HG02588 (cell line): ENCODE data around the gene SLC6A7.
"Not testable (repeated sequence)": the region's sequence is repeated elsewhere in the genome, so short reads cannot be mapped to it uniquely, and the experiment has no call there.

ENCODE experiments used
- ATAC-seq: cut with Tn5 transposase; IDR thresholded peaks from one replicate; pipeline ENCODE4 v1.9.1; 2021; ENCODE audit warnings: mild to moderate bottlenecking, moderate library complexity; ENCODE audit not compliant: unreplicated experiment

Gene SLC6A7

DNA sequence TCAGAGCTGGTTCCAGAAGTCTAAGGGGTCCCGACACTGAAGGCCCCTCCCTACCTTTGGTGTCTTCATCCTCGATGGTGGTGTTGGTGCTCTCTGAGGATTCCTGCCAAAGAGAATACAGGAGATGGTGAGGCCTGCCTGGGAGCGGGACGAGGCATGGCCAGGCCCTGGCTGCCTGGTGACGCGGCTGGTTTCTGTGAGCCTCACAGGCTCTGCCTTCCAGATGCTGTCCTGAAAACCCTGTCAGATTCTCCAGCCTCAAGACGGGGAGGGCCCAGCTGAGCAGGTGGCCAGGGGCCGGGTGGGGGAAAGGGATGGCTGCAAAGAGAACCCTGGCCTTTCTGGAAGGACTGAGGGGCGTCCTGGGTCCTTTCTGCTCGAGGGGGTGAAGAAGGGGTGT lies 48.8 kb downstream of the SLC6A7 start:
- ATAC-seq: no peak

DNA sequence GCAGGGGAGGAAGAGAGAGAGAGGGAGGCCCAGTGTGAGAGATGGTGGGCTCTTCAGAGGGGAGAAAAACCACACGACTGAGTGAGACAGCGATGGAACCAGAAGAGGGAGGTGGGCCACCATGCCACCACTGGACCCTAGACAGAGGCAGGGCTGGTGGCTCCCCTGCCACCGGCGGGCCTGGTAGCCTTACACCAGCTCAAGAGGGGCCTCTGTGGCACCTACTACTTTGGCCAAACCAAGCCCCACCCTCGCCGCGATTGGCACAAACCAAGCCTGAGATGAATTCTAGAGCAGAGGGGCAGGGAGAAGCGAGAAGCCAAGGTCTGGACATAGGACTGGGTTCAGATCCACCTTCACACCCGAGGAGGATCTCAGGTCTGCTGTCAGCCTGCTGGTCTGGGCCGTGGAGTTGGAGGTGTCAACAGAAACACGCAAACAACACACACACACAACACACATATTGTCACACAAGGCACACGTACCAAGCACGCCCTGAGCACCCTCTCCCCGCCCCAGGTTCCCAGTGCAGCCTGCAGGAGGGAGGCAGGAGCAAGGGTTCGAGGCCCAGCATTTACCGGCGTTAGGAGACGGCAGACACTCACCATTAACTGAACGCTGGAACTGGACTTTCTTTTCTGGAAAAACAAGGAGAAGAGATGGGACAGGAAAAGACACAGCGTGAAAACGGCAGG lies 49.4 kb downstream of the SLC6A7 start:
- ATAC-seq: no peak

DNA sequence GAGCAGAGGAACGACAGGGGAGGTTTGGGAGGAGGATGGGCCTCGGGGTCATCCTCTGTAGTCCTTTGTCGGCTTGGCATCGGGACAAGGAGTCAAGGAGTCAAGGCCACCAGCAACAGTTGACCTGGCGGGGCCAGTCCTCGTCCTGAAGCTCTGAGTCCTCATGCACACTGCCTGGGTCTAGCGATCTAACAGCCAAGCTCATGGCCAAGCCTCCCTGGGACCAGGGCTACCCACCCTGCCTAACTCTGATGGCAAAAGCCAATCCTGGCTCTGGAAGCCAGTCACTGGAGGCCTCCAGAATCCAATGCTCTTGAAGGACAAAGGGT lies 49.9 kb downstream of the SLC6A7 start:
- ATAC-seq: no peak

DNA sequence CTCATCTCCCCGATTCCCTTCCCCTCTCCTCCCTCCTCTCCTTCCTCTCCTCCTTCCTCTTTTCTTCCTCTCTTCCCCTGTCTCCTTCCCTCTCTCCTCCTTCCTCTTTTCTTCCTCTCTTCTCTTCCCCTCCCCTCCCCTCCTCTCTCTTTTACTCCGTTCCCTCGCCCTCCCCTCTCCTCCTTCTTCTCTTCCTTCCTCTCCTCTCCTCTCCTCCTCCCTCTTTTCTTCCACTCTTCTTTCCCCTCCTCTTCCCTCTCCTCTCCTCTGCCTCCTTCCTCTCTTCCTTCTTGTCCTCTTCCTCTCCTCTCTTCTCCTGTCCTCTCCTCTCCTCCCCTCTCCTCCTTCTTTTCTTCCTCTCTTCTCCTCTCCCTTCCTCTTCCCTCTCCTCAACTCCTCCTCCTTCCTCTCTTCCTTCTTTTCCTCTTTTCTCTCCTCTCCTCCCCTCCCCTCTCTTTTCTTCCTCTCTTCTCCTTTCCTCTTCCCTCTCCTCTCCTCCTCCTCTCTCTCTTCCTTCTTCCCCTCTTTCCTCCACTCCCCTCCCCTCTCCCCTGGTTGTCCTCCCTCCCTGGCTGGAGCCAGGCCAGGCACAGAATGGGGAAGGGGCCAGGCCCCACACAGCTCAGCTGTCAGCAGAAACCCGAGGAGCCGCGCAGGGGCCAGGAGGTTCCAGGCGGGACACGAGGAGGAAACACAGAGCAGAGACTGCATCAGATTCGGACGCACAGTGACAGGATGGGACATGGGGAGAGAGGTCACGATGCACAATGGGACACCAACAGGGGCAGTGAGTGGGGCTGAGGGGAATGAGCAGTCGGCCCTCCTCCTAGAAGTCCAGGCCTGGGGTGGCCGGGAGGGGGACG lies 51.7 kb downstream of the SLC6A7 start:
- ATAC-seq: no peak

DNA sequence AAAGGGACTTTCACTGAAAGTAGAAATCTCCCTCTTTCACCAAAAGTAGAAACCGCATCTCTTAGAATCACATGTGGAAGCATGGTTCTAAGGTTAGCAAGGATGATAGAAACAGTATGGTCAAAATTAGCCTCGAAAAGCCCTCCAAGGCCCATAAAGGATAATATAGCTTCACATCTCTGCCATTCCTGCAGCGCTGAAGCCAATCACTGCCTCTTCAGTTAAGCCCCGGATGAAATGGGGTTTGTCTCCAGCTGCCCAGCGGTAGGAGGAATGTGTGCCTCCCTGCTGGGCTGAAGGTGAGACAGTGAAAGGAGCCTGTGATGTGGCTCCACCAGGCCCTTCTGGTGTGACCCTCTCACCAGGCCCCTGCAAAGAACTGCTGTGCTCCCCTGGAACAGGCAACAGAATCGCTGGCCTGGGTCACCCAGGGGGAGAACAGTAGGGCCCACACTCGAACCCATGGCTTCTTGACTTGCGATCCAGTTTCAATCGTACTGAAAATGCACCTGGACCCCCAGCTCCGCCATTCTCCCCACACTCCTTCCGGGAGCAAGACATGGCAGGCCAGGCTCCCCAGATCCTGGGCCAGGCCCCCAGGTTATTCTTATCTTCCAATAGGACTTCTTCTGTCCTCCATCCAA lies 52.5 kb downstream of the SLC6A7 start:
- no peak for ATAC-seq

DNA sequence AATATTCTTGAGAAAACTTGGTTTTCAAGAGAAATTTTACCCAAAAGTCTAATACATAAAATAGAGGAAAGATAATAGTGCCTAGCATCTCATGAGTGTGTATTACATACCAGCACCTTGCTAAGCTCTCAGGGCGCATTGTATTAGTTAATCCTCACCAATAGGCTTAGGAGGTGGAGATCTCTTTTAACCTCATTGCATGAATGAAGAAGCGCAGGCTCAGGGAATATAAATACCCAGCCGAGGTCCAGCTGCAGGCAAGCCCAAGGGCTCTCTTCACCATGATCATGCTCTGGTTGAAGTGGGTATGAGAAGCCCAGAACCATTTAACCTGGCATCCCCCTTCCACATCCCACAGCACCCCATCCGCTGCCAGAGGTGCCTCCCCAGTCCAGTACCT lies 53.7 kb downstream of the SLC6A7 start:
- ATAC-seq: no peak

DNA sequence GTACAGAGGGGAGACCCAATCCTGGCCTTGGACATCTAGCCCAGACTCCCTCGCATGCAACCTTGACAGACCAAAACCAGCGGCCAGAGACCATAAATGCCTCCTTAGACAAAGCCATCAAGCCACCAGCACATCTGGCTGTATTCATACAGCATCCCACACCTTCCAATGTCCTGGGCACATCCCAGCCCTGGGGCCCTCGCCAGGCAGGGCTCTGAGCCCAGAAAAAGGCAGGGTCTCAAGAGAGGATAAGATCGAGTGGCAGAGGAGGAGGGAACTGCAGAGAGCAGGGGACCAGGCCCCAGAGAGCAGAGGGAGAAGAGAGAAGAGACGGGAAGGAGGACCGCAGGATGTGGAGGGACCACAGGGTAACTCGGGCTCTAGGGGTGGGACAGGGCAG lies 54.3 kb downstream of the SLC6A7 start:
- ATAC-seq: no peak

DNA sequence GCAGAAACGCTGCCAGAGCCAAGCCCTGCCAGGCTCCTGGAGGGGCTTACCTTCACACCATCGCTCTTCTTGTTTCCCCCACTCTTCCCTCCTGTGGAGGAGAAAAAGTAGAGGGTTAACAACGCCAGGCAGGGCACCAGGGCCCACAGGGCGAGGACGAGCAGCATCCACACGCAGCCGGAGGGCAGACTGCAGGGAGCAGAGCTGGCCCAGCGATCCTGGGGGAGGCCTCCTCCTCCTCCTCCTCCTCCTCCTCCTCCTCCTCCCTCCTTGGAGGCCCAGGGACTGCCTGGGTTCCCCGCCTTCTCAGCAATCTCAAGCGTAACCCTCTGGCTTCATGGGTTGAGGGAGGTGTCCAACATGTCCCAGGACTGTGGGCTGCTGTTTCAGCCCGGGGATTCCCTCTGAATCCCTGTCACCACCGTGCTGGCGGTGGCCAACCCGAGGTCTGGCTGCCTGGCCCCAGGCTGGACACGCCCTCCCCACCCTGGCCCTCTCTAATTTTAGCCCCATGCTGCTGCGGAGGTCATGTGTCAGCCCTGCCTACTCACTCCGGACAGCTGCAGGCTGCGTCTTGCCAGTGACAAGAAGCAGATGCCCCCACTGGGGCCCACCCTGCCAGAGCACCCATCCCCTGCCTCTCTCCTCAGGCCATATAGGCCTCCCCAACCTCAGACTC lies 55.4 kb downstream of the SLC6A7 start:
- ATAC-seq: no peak

DNA sequence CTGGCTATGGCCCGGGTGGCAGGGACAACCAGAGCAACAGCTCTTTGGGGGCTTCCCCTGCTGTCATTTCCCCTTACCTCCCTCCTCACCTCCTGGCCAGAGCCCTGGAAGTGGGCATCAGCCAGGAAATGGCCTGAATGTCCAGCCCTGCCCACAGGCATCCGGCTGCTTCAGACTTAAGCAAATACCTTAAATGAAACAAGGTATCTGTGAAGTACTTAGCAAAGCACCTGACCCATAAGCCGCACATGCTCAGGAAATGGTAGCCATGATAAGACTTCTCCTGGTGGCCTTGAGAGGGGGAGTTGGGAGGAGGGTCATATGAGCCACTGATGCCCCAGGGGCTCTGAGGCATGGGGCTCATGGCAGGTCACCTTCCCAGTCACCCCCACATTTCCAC lies 55.9 kb downstream of the SLC6A7 start:
- no peak for ATAC-seq

DNA sequence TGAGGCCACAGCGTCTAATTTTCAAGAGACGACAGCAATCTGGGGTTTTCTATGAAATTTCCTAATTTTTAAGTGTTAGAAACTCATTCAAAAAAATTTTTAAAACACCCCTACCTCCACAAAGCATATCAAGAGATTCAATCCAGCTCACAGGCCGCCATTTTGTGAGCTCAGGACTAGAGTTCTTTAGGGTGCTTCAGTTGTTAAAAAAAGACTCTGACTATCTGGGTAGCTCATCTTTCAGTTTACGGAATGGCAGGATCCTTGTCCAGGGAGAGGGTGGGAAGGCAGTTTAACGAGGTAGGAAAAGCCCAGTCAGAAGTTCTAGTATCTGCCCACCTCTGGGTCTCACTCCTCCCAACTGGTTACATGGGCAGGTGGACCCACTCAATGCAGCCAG lies 56.6 kb downstream of the SLC6A7 start:
- no peak for ATAC-seq

DNA sequence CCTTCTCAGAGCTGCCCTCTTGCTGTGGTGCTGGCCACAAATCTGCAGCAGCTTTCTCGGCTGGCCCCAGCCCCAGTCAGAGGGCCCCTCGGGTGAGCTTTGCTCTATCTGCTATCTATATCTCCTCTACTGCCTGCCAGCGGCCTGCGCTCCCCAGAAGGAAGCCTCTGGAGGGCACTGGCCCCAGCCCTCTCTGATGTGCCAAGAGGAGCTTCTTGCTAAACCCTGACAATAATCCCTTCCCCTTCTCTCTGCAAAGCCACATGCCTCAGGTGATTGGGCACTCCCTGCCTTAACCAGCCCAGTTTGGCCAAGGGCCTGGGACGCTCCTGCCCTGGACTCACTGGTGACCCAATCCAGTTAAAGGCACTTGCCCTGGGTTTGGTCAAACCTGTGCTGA lies 57.0 kb downstream of the SLC6A7 start:
- no peak for ATAC-seq

DNA sequence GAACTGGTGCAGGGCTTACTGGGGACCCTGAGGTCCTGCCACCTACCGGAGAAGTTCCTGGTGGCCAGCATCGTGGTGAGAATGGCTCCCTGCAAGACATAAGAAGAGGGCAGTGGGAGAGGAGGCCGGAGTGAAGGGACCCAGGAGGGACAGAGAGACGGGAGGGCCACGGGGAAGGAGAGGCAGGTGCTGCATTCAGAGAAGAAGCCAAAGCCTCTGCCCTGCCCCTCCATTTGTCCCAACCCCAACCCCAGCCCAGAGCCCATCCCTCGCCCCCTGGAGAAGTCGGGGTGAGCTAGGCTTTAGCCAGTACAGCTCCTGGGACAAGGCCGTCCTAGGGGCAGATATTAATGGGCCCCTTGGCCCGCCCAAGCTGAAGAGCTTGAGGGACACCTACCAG lies 57.9 kb downstream of the SLC6A7 start:
- ATAC-seq: no peak

DNA sequence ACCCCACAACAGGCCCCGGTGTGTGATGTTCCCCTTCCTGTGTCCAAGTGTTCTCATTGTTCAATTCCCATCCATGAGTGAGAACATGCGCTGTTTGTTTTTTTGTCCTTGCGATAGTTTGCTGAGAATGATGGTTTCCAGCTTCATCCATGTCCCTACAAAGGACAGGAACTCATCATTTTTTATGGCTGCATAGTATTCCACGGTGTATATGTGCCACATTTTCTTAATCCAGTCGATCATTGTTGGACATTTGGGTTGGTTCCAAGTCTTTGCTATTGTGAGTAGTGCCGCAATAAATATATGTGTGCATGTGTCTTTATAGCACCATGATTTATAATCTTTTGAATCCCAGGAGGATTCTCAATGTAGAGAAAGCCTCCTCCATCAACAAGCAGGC lies 58.6 kb downstream of the SLC6A7 start:
- not testable (repeated sequence) for ATAC-seq

DNA sequence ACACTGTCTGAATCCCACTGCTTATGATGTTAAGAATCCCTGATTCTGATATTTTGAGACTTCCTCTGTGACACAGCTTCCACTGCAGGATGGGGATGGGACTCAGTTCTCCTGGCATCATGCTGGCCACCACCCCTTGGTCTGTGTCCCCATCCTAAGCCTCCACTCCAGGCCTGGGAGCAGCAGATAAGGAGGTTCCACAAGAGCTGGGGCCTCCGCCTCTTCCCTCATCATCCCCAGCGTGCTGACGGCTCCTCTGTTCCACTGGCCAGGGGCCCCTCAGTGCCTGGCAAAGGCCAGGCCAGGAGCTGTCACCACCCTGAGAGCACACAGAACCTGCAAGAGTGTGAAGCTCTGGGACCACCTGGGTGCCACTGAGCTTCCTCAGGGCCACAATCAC lies 59.1 kb downstream of the SLC6A7 start:
- ATAC-seq: no peak

DNA sequence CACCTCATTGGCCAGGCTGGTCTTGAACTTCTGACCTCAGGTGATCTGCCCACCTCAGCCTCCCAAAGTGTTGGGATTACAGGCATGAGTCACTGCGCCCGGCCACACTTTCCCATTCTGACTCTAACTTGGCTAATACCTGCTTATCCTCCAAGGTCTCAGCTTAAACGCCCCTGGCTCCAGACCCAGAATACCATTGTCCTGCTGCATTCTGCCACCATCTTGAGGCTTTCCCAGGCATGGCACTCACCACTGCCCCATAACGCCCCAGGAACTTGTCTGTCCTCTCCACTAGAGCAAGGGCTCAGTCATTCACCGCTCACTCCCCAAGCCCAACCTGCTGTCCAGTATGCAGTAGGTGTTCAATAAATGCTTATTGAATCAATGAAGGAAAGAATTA lies 59.9 kb downstream of the SLC6A7 start:
- no peak for ATAC-seq

DNA sequence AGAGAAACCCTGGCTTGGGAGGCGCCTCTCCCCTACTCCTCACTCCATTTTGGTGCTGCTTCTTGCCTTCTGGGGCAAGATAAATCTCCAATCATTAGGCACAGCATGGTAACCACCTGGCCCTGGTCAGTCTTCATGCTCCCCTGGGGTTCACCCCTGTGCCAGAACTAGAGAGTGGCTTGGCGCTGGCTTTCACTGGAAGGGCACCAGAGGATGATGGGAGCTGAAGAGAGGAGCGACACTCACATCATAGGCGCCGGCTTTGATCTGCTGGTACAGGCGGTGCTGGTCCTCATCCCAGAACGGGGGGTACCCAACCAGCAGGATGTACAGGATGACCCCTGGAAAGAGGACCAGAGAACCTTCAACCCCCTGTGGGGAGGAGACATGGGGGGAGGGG lies 61.6 kb downstream of the SLC6A7 start:
- ATAC-seq: no peak

DNA sequence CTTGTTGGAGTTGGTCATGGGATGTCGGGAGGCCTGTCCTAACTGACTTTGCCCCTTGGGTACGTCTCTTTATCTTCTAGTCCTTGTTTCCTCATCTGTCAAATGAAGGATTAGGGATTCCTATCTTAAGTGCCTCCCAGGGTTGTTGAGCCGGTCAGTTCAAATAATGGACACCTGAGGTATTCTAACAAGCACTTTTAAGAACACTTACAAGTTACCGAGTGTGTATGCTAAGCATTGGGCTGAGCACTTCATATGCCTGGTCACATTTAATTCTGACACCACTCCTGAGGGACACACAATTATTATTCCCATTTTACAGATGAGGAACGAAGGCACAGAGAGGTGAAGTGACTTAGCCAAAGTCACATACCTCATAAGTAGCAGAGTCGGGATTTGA lies 62.6 kb downstream of the SLC6A7 start:
- no peak for ATAC-seq

DNA sequence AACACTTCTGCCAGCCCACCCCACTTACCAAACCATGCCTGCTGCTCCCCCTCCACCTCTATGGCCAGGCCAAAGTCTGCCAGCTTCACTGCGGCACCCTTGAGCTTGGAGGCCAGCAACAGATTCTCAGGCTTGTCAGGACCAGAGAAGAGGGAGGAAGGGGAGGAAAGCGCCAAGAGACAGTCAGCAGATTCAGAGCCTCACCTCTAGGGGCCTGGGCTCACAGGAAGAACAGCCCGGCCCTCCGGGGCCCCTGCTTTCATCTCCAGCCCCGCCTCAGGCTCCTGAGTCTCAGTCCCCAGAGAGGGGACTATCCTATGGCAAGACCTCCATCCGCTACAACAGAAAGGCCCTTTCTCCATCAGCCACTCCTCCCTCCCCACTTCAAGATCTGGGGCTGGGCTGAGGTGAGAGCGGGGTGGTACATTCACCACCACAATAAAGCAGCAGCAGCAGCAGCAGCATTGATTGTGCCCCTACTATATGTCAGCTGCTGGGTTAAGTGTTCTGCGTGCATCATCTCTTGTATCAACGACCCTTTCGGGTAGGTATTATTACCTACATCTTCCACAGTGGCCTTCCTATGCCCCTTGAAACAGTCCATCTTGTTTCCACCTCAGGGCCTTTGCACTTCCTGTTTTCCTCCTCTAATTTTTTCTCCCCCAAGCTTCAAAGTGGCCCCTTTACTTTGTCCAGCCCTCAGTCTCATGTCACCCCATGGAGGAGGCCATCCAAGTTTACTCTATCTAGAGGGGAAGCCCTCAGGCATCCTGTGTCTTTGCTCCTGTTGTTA lies 63.8 kb downstream of the SLC6A7 start:
- no peak for ATAC-seq

DNA sequence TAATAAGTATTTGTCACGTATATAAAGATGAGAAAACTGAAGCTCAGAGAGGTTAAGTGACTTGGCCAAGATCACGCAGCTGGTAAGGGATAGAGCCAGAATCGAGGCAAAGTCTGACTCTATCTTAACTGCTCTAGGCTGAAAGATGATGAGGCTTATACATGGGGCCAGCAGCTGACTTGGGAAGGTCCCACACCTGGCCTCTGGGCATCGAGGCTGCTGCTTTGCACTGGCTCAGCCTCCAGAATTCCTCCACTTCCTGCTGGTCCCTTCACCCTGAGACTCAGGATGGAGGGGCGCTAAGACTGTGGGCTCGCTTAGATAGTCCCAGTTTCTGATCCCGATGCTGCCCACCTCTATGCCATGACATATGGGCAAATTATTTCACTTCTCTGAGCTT lies 64.5 kb downstream of the SLC6A7 start:
- no peak for ATAC-seq

DNA sequence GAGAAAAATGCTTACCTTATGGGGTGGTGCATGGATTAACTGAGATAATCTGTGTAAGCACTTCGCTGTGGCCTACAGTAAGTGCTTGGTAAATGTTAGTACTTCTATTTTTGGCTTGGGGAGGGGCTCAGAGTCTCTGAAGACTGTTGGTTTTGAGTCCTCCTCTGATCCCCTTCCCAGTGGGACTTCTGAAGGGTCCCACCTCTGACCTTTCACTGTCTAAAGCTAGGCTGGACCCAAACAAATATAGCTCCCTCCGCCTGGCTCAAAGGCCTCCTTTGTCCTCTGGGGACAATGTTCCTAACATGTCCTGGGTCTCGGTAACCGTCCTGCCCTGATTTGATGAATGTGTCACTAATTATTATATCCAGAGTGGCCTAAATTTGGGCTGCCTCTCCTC lies 64.9 kb downstream of the SLC6A7 start:
- no peak for ATAC-seq
